Measurements from ENCODE around the gene ATXN2.

ATXN2 gene

DNA sequence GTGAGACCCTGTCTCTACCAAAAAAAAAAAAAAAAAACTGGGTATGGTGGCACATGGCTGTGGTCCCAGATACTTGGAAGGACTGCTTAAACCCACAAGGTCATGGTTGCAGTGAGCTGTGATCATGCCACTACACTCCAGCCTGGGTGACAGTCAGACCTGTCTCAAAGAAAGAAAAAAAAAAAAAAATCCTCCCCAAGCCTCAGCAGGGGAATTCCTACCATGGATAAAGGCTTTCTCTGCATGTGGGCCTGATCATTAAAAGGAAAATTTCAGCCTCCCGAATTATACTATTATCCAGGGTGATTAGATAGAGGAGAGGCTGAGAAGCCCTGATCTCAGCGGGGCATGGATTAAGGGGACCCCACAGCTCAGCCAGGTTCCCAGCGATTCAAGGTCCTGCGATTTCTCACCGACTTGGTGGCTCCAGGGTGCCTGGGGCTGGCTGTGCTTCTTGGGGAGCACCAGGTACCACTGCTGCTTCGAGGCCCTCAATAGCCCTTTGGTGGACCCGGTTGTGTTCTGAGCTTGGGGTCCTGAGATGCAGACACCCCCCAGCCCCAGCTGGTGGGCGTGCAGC, 187.8 kb downstream of the ATXN2 start:
- Mint-ChIP-seq H3K27me3 (ENCODE audit: low read depth) (no peaks in the 10 kb centered on the region), H3K27ac (no peak overlapping the region)

DNA sequence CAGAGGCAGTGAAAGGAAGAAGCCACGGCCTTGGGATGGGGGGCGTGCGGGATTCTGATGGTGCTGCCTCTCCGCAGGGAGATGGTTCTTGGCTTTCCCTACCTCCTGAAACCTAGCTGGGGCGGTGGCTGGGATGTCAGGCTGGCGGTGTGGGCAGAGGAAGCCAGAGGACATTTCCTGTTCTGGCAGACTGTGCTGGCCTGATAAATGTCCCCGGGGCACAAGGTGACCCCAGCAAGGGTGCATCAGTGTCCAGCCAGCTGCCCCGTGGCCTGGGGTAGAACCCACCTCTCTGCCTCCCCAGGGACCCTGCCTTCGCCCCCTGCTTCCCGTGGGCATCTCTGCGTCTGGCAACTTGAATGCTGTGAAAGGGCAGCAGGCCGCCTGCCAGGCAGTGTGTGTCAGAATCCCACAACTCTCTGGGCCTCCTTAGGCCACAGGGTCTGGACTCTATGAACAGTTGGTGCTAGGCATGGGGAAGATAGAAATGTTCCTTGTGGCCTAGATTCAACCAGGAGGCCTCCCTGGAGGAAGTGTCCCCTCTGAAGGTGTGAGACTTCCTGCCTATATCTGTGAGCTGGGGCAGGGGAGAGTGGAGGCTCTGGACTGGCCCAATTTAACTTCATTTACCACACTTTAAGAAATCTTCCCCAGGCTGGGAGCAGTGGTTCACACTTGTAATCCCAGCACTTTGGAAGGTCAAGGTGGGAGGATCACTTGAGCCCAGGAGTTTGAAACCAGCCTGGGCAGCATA, 188.5 kb downstream of the ATXN2 start:
- no peaks in the 10 kb centered on the region for H3K36me3 Mint-ChIP-seq (ENCODE audit: low read depth)
- H3K27me3 Mint-ChIP-seq (ENCODE audit: low read depth), result no peaks in the 10 kb centered on the region
- TF ChIP-seq, protein P1, sequence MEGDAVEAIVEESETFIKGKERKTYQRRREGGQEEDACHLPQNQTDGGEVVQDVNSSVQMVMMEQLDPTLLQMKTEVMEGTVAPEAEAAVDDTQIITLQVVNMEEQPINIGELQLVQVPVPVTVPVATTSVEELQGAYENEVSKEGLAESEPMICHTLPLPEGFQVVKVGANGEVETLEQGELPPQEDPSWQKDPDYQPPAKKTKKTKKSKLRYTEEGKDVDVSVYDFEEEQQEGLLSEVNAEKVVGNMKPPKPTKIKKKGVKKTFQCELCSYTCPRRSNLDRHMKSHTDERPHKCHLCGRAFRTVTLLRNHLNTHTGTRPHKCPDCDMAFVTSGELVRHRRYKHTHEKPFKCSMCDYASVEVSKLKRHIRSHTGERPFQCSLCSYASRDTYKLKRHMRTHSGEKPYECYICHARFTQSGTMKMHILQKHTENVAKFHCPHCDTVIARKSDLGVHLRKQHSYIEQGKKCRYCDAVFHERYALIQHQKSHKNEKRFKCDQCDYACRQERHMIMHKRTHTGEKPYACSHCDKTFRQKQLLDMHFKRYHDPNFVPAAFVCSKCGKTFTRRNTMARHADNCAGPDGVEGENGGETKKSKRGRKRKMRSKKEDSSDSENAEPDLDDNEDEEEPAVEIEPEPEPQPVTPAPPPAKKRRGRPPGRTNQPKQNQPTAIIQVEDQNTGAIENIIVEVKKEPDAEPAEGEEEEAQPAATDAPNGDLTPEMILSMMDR (IDR thresholded peaks at IDR 0.05; ENCODE audit: unreplicated experiment in 3 of 3), result no peak
- H3K4me1 Mint-ChIP-seq, result peaks cover 34% of the 10 kb centered on the region
- no peaks in the 10 kb centered on the region for H3K9me3 Mint-ChIP-seq
- H3K4me3 Mint-ChIP-seq, result no peak overlapping the region
- peak overlapping the region in 2 of 3 experiments; percentile 44 to 74 for H3K27ac Mint-ChIP-seq

More for the DNA sequence above, 187.8 kb downstream of the ATXN2 start:
- Mint-ChIP-seq H3K4me1 (peaks cover 34% of the 10 kb centered on the region), H3K4me3 (no peak overlapping the region), H3K36me3 (ENCODE audit: low read depth) (no peaks in the 10 kb centered on the region), H3K9me3 (no peaks in the 10 kb centered on the region)
- TF ChIP-seq, protein P1 (IDR thresholded peaks at IDR 0.05; ENCODE audit: unreplicated experiment in 3 of 3), result no peak

DNA sequence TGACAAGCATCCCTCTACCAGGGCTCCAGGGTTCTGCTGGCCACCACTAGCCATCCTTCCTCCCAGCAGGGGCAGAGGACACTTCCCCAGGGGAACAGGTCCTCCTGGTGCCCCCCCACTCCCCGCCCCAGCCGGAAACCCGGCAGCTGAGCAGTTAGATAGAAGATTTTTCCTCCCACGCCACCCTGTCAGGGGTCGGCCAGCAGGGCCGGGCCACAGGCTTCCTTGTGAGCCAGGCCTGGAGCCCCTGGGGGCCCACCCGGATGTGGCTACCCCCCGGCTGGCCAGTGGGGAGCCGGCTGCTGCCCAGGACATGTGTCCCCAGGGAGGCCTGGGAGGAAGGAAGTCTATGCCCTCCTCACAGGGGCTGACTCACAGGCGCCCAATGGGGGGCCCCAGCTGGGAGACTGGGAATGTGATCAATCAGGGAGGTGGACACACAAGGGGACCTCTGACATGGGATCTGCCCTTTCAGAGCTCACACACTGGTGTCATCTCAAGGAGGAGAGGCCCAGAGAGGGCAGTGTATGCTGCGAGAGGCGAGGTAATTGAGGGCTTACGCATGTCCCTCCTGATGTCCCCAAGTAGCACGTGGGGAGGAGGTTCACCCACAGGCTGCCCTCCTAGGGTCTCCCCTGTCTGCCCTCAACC, 189.2 kb downstream of the ATXN2 start:
- H3K9me3 Mint-ChIP-seq, result no peaks in the 10 kb centered on the region
- peak overlapping the region in 2 of 3 experiments; percentile 44 to 74 for H3K27ac Mint-ChIP-seq
- H3K36me3 Mint-ChIP-seq (ENCODE audit: low read depth), result no peaks in the 10 kb centered on the region
- TF ChIP-seq, protein P1 (IDR thresholded peaks at IDR 0.05; ENCODE audit: unreplicated experiment in 3 of 3), result no peak
- H3K4me3 Mint-ChIP-seq, result no peak overlapping the region
- H3K4me1 Mint-ChIP-seq, result peaks cover 34% of the 10 kb centered on the region
- no peaks in the 10 kb centered on the region for H3K27me3 Mint-ChIP-seq (ENCODE audit: low read depth)

DNA sequence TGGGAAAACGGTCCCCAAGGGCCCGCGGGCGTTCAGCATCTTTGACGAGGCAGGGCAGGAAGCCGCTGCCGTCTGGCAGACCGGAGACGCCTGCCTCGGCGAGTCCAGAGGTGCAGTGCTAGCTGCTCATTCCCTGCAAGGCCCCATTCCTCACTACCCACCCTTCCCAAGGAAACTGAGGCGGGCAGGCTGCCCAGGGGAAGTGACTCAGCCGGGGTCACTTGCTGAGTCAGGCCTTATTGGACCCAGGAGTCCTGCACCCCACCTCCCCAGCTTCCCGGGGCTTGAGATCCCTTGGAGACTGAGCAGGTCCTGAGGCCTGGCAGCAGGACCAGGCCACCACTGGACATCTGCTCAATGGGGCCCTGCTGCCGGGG, 189.7 kb downstream of the ATXN2 start:
- H3K27me3 Mint-ChIP-seq (ENCODE audit: low read depth), result peaks cover 5% of the 10 kb centered on the region
- H3K4me1 Mint-ChIP-seq, result peaks cover 39% of the 10 kb centered on the region
- H3K9me3 Mint-ChIP-seq, result no peaks in the 10 kb centered on the region
- TF ChIP-seq, protein P1 (IDR thresholded peaks at IDR 0.05; ENCODE audit: unreplicated experiment in 3 of 3), result no peak
- H3K27ac Mint-ChIP-seq, result no peak overlapping the region
- H3K36me3 Mint-ChIP-seq (ENCODE audit: low read depth), result no peaks in the 10 kb centered on the region
- peak overlapping the region in 1 of 3 experiments; percentile 68 for H3K4me3 Mint-ChIP-seq

DNA sequence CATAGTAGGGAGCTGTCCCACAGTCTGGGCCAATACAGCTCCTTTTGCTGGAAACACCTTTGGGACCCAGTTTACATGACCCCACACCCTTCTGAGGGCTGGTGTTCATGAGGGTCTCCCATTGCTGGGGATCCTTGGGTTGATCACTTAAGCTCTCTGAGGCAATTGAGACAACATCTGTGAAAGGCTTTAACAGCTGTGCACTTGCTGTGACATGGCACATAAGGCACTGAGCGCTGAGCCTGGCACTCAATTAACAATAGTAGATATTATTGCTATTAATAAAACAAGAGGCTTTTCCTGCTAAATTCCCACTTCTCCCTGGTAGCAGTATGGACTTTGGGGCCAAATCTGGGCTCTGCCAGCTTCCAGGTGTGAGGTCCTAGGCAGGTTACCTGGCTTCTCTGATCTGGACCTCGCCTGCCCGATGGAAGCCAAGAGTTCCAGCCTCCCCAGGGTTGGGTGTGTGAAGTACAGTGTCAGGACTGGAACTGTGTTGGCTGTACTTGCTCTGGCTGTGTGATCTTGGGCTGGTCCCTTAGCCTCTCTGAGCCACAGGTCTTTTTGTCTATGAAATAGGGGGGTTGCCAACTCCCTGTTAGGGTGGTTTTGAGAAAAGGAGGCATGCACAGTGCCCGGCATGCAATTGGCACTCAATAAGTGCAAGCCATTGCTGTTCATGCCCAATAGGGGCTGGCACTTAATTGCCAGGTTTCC, 190.3 kb downstream of the ATXN2 start:
- no peak overlapping the region for H3K27ac Mint-ChIP-seq
- no peaks in the 10 kb centered on the region for H3K36me3 Mint-ChIP-seq (ENCODE audit: low read depth)
- H3K9me3 Mint-ChIP-seq, result no peaks in the 10 kb centered on the region
- TF ChIP-seq, protein P1 (IDR thresholded peaks at IDR 0.05; ENCODE audit: unreplicated experiment in 3 of 3), result no peak
- H3K4me3 Mint-ChIP-seq, result peak overlapping the region; percentile 65 to 81 (median 68)
- H3K27me3 Mint-ChIP-seq (ENCODE audit: low read depth), result peaks cover 11% of the 10 kb centered on the region
- peaks cover 40% of the 10 kb centered on the region for H3K4me1 Mint-ChIP-seq

Data from nephron (organoid).